ENCODE results near the gene TEDC1. TPM values are rescaled to one million over a fixed set of nuclear protein-coding genes. Genes with fewer than 3 reads are reported as not detected.

Gene TEDC1
- total RNA-seq, 1 experiment from 2014 or later, result 17.9 TPM

DNA sequence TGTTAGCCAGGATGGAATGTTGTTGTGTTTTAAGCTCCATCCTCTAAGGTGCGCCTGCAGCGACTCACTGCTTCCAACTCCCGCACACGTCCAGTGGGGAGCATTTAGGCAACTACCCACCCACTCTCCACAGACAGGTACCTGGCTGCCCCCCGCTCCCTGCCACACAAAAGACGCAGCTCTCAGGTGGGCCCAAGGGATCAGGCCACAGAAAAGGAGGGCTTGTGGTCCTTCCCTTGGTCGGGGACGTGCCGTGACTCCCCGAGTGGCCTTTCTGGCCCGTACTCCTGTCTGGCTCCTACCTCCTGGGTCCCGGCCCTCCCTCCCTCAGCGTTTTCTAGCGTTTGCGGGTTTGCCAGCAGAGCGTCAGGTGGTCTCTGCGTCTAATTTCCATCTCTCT, 16.2 kb downstream of the TEDC1 start:
- H3K4me1 Mint-ChIP-seq, result no peaks in the 10 kb centered on the region
- H3K27me3 Mint-ChIP-seq (ENCODE audit: low read depth), result peaks cover 8% of the 10 kb centered on the region
- CTCF ChIA-PET, result interaction anchor here (1.6 to 2.1 kb wide), 3 partner anchors 18 to 27 kb away, joined by 3 to 10 read pairs (median 4); no protein-coding TSS in a partner anchor
- peaks cover 2% of the 10 kb centered on the region; the same call in 1 of the 2 replicates for H3K36me3 Mint-ChIP-seq
- no peak for TF ChIP-seq GTF2I (CRISPR knock-in tag; conservative IDR thresholded peaks at IDR 0.05)
- TF ChIP-seq, protein P1, sequence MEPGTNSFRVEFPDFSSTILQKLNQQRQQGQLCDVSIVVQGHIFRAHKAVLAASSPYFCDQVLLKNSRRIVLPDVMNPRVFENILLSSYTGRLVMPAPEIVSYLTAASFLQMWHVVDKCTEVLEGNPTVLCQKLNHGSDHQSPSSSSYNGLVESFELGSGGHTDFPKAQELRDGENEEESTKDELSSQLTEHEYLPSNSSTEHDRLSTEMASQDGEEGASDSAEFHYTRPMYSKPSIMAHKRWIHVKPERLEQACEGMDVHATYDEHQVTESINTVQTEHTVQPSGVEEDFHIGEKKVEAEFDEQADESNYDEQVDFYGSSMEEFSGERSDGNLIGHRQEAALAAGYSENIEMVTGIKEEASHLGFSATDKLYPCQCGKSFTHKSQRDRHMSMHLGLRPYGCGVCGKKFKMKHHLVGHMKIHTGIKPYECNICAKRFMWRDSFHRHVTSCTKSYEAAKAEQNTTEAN (CRISPR knock-in tag; IDR thresholded peaks at IDR 0.05), result no peak
- TF ChIP-seq, protein P2, sequence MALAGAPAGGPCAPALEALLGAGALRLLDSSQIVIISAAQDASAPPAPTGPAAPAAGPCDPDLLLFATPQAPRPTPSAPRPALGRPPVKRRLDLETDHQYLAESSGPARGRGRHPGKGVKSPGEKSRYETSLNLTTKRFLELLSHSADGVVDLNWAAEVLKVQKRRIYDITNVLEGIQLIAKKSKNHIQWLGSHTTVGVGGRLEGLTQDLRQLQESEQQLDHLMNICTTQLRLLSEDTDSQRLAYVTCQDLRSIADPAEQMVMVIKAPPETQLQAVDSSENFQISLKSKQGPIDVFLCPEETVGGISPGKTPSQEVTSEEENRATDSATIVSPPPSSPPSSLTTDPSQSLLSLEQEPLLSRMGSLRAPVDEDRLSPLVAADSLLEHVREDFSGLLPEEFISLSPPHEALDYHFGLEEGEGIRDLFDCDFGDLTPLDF (CRISPR knock-in tag; IDR thresholded peaks at IDR 0.05), result no peak
- DNase-seq (ENCODE audit: low spot score), result no peak
- no peak for ATAC-seq
- H3K27ac Mint-ChIP-seq, result no peak overlapping the region
- POLR2A ChIA-PET, result no interaction called here
- peaks cover 3% of the 10 kb centered on the region for H3K9me3 Mint-ChIP-seq
- H3K4me3 Mint-ChIP-seq, result no peak overlapping the region

DNA sequence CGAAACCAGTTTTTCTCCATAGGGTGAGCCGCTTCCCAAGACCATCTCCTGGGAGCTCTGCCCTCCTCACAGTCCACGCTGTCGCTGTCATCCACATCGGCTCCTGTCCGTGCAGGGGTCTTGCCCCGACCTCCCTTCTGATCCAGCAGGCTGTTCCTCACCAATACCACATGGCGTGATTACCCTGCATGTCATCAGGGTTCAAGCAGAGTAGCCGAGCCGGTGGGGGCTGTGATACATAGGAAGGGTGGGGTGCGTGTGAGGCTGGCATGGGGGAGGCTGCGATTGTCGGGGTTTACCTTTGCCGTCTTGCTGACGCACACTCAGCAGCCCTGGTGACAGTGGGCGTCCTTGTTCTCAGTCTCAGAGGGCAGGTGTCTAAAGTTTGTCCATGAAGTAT, 17.0 kb downstream of the TEDC1 start:
- TF ChIP-seq, protein P3, sequence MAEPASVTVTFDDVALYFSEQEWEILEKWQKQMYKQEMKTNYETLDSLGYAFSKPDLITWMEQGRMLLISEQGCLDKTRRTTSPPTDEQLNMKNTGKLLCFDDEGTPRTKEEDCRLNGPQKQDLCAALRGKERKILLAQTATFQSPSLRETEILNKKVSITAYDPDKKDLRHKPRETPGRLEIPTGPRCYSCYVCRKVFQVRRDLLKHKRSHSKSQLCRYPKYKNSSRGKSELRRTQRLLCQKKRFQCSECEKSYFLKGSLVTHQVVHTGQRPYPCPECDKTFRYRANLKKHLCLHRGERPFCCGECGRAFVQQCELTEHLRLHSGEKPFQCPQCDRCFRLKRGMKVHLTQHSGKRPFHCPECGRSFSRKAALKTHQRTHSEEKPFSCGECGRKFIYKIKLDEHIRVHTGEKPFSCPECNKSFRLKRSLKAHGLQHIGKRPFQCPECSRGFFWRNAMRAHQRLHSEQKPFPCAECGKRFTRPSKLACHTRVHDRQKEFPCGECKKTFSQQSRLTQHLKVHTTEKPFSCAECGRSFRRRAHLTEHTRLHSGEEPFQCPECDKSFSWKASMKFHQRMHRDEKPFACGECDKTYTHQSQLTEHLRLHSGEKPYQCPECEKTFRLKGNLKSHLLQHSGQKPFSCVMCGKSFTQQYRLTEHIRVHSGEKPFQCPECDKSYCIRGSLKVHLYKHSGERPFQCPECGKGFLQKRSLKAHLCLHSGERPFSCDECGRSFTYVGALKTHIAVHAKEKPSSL (CRISPR knock-in tag; conservative IDR thresholded peaks at IDR 0.05), result no peak
- TF ChIP-seq FOXK1 (CRISPR knock-in tag; IDR thresholded peaks at IDR 0.05) (no peak), TEAD4 (CRISPR knock-in tag; IDR thresholded peaks at IDR 0.05) (no peak), FOXP1 (CRISPR knock-in tag; IDR thresholded peaks at IDR 0.05; ENCODE audit: borderline replicate concordance) (no peak), NFE2L1 (CRISPR knock-in tag; IDR thresholded peaks at IDR 0.05) (no peak), ZNF138 (CRISPR knock-in tag; conservative IDR thresholded peaks at IDR 0.05) (no peak), ZNF416 (CRISPR knock-in tag; IDR thresholded peaks at IDR 0.05) (no peak), NFYB (CRISPR knock-in tag; conservative IDR thresholded peaks at IDR 0.05; ENCODE audit: low read depth) (no peak), KAT7 (CRISPR knock-in tag; IDR thresholded peaks at IDR 0.05; ENCODE audit: borderline replicate concordance) (no peak)
- TF ChIP-seq, protein P4, sequence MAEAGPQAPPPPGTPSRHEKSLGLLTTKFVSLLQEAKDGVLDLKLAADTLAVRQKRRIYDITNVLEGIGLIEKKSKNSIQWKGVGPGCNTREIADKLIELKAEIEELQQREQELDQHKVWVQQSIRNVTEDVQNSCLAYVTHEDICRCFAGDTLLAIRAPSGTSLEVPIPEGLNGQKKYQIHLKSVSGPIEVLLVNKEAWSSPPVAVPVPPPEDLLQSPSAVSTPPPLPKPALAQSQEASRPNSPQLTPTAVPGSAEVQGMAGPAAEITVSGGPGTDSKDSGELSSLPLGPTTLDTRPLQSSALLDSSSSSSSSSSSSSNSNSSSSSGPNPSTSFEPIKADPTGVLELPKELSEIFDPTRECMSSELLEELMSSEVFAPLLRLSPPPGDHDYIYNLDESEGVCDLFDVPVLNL (CRISPR knock-in tag; IDR thresholded peaks at IDR 0.05; ENCODE audit: borderline replicate concordance, low read depth), result no peak
- ATAC-seq, result no peak
- Mint-ChIP-seq H3K27ac (no peak overlapping the region), H3K4me1 (no peaks in the 10 kb centered on the region), H3K27me3 (ENCODE audit: low read depth) (peaks cover 8% of the 10 kb centered on the region), H3K4me3 (no peak overlapping the region), H3K9me3 (peaks cover 7% of the 10 kb centered on the region), H3K36me3 (peaks cover 2% of the 10 kb centered on the region; the same call in 1 of the 2 replicates)
- CTCF ChIA-PET, result interaction anchor here (1.6 kb wide), 2 partner anchors 20 to 27 kb away, joined by 3 to 4 read pairs; no protein-coding TSS in a partner anchor
- POLR2A ChIA-PET, result no interaction called here
- DNase-seq (ENCODE audit: low spot score), result no peak

DNA sequence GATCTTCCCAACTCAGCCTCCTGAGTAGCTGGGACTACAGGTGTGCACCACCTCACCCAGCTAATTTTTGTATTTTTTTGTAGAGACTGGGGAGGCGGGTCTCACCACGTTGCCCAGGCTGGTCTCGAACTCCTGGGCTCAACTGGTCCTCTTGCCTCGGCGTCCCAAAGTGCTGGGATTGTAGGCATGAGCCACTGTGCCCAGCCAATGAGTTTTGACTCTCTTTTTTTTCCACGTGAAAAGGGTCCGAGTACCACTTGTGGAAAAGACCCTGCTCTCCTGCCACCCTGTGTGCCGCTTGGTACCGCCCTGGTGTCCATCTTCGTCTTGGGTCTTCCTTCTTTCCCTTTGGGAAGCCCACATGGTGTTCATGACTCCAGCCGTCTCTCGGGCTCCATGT, 17.6 kb downstream of the TEDC1 start:
- no peaks in the 10 kb centered on the region for H3K4me1 Mint-ChIP-seq
- TF ChIP-seq SMAD4 (CRISPR knock-in tag; IDR thresholded peaks at IDR 0.05), result no peak
- TF ChIP-seq JUN (CRISPR knock-in tag; IDR thresholded peaks at IDR 0.05), result no peak
- TF ChIP-seq TEAD4 (CRISPR knock-in tag; IDR thresholded peaks at IDR 0.05), result no peak
- TF ChIP-seq IRF2 (CRISPR knock-in tag; IDR thresholded peaks at IDR 0.05; ENCODE audit: borderline replicate concordance, low read depth), result no peak
- no peak for TF ChIP-seq ZNF423 (CRISPR knock-in tag; IDR thresholded peaks at IDR 0.05)
- no peak overlapping the region for H3K27ac Mint-ChIP-seq
- H3K36me3 Mint-ChIP-seq, result peaks cover 2% of the 10 kb centered on the region; the same call in 1 of the 2 replicates
- ChIA-PET CTCF (interaction anchor here (1.6 kb wide), 1 partner anchor 20 kb away, joined by 3 read pairs; no protein-coding TSS in a partner anchor), POLR2A (no interaction called here)
- no peak for DNase-seq (ENCODE audit: low spot score)
- H3K9me3 Mint-ChIP-seq, result peaks cover 10% of the 10 kb centered on the region
- H3K4me3 Mint-ChIP-seq, result no peak overlapping the region
- H3K27me3 Mint-ChIP-seq (ENCODE audit: low read depth), result peaks cover 8% of the 10 kb centered on the region
- ATAC-seq, result no peak
